Cerebellar cortex (tissue), 1 donor: Measurements from ENCODE around the gene RASAL2.
"Not testable (repeated sequence)": the region's sequence is repeated elsewhere in the genome, so short reads cannot be mapped to it uniquely, and the experiment has no call there.

Experiments used
- DNase-seq: peaks from one replicate; pipeline ENCODE4 v3.0.0-alpha.2; 2015; ENCODE audit warnings: low spot score

The RASAL2 gene

DNA sequence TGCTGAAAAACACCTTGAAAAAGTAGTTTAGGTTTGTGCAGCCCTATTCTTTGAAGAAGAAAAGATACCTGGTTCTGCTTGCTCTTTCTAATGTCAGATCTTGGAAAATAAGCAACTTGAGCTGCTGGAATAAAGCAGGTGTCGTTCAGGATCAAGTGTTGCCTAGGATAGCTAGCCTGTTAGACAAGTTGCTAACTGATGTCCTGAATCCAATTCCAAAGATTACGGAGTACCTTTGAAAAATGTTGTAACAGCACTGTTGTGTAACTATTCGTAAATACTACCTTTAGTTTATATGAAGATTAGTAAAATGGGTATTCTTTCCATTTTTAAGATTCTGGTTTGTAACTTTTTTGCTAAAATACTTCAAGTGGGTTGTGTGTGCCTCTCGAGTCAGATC lies 251.3 kb downstream of the RASAL2 start:
- no peak for DNase-seq

DNA sequence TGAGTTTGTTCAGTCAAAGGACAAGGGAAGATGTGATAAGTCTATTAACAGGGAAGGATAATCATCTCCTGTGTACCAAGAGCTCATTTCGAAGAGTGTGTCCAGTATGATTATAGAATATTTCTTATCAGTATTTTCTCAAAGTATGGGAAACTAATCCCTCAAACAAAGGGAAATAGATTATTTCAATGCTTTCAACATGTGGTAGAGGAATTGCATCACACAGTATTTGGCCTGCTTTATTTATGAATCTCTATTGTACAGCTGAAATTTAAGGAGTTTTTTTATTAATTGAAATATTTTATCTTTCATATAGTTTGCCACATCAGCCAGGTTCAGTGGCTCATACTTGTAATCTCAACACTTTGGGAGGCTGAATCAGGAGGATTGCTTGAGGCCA lies 251.9 kb downstream of the RASAL2 start:
- DNase-seq = no peak

DNA sequence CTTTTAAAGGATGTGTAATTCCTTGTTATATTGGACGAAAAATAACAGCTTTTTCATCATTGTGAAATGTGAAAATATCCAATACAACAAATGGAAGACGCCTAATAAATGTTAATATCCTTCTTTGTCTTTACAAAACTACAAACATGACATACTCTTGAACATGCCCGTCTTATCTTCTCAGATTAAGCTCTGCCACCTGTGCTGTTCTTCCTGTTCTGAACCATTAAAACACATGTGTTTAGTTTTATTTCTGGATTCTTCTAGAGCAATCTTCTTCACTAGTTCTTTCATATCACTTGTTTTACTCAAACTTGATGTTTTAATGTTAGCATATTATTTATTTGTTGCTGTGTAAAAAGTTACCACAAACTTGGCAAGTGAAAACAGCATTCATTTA lies 255.9 kb downstream of the RASAL2 start:
- no peak for DNase-seq

DNA sequence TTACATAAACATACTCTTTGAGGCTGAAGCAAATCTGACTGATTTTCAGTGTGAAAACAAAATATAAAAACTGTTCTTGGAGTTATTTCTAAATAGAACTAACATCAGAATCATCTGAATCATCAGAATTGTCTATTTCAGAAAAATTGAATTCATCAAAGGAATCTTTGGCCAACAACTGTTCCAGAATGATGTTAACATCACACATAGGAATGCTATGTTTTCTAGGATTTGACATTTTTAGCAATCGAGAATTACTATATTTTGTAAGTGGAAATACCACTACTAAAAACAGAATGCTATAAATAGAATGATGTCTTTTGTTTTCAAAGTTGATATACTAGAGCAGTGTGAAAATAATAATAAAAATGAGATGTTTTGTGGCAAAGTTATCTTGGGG lies 258.0 kb downstream of the RASAL2 start:
- not testable (repeated sequence) for DNase-seq

DNA sequence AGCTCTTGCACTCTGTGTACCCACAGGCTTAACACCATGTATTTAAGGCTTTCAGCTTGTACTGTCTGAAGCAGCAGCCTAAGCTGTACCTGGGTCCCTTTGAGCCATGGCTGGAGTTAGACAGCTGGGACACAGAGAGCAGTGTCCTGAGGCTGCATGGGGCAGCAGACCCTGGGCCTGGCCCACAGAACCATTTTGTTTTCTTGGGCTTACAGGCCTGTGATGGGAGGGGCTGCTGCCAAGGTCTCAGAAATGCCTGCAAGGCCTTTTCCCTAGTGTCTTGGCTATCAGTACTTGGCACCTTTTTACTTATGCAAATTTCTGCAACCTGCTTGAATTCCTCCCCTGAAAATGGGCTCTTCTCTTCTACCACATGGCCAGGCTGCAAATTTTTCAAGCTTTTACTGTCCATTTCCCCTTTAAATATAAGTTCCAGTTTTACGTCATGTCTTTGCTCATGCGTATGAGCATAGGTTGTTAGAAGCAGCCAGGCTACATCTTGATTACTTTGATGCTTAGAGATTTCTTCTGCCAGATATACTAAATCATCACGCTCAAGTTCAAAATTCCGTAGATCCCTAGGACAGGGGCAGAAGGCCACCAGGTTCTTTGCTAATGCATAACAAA lies 259.0 kb downstream of the RASAL2 start:
- no peak for DNase-seq

DNA sequence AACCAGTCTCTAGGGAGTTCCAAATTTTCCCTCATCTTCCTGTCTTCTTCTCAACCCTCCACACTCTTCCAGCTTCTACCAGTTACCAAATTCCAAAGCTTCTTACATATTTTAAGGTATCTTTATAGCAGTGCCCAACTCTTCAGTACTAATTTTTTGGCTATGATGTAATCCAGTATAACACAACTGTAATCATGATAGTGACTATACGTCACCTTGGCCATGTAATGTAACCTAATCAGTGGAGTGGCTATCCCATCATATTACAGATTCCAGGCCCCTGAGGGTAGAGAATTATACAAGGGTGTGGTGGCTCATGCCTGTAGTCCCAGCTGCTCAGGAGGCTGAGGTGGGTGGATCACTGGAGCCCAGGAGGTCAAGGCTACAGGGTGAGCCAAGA lies 259.6 kb downstream of the RASAL2 start:
- DNase-seq = no peak

DNA sequence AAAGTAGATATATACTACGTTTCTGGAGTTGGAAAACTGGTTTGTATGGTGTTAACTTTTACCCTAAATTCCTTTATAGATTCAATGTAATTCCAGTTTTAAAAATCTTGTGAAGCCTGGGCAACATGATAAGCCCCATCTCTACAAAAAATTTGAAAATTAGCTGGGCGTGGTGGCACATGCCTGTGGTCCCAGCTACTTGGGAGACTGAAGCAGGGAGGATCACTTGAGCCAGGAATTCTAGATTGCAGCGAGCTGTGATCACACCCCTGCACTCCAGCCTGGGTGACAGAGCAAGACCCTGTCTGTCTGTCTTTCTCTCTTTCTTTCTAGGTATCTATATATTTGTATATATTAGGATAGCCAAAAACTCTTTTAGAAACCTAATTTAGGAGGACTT lies 260.9 kb downstream of the RASAL2 start:
- no peak for DNase-seq

DNA sequence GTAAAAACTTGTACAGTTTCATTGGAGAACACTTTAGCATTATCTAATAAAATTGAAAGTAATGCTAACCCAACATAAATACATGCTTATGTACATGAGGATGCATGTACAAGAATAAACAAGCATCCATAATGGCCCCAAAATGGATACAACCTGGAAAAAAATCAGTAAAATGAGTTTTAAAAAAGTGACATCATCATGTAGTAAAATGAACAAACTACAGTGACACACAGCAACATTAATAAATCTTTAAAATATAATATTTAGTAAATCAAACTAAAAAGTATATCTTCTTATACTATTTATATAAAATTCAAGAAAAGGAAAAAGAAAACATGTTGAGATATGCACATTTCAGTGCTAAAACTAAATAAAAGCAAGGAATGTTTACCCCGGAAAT lies 262.4 kb downstream of the RASAL2 start:
- DNase-seq = no peak

DNA sequence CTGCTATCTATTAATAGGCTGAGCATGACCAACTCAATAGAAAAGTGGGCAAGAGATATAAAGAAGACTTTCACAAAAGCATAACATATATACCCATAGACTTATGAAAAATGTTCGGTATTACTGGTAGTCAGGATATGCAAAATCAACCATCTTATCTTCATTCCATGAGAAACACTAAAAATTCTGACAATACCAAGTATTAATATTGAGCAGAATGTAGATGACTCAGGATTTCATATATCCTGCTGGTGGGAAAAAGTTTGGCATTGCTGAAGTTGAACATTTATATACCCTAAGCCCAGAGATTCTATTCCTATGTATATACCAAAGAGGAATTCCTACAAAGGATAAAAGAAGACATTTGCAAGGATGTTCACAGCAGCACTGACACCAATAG lies 264.6 kb downstream of the RASAL2 start:
- no peak for DNase-seq

DNA sequence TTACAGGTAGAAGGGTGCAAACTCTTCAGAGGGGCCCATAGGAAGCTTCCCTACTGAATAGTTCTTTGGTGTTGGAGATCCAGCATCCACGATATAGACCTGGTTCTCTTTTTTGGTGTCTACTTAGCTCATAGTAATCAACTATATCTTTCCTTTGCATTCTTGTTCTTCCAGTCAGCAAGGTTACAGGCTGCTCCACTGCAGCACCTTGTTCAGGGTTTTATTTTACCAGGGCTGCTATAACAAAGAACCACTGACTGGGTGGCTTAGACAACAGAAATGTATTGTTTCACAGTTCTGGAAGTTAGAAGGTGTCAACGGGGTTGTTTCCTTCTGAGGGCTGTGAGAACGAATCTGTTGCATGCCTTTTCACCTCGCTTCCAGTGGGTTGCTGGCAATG lies 266.5 kb downstream of the RASAL2 start:
- DNase-seq = no peak

DNA sequence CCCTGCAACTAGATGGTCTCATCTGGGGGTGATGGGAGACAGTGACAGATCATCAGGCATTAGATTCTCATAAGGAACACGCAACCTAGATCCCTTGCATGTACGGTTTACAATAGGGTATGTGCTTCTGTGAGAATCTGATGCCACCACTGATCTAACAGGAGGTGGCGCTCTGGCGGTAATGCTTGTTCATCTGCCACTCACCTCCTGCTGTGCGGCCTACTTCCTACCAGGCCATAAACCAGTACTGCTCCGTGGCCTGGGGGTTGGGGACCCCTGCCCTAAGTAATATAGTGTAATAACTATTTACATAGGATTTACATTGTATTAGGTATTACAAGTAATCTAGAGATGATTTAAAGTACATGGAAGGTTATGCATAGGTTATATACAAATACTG lies 267.9 kb downstream of the RASAL2 start:
- no peak for DNase-seq

DNA sequence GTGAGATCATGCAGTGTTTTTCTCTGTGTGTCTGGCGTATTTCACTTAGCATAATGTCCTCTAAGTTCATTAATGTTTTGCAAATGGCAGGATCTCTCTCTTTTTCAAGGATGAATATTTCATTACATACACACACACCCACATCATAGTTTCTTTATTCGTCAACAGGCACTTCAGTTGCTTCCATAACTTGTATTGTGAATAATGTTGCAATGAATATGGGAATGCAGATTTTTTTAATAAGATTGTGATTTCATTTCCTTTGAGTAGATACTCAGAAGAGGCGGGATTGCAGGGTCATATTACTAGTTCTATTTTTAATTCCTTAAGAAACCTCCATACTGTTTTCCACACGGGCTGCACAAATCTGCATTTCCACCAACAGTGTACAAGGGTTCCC lies 268.8 kb downstream of the RASAL2 start:
- DNase-seq = no peak

DNA sequence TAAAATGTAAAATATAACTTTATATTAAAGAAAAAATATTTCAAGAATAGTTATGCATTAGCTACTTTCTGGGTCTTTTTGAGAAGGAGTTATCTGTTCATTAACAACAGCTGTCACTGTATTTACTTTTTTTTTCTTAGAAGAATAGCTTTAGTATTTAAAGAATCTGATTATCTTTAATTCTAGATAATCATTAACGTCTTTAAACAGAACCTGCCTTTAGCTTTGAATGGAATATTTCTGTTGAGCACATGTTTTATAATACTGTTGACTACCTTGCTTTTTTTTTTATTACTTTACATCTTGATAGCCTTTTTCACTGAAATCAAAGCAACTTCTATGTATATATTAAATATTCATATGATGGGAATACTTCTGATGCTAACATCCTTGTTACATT lies 270.9 kb downstream of the RASAL2 start:
- DNase-seq = no peak

DNA sequence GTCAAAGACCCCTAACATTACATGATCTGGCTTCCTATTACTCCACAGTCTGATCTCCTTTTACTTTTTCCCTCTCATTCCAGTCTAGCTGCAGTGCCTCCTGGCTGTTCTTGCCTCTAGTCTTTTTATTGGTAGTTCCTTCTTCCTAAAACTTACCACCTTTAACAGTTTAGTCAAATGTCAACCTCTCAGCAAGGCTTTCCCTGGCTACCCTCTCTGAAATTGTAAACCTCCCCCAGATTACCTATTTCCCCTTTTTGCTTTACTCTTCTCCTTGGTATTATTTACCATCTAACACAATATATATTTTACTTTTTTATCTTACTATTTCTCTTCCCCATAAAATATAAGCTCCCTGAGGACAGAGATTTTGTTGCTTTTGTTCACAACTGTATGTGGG lies 273.2 kb downstream of the RASAL2 start:
- no peak for DNase-seq

DNA sequence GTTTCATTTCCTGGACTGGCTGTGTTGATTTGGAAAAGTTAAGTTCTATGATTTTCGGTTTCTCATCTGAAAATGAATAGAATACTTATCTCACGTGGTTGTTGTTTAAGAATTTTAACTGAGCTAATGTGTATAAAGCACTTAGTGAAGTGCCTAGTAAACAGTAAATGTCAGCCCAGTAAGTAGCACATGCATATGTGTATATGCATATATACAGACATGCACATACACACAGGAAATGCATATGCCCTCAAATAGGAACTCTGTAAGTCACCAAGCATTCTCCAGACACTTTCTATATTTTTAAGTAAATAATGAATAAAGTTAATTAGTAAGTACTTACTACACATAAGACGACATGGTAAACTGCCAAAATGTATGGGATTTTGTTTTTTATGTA lies 274.3 kb downstream of the RASAL2 start:
- DNase-seq = no peak

DNA sequence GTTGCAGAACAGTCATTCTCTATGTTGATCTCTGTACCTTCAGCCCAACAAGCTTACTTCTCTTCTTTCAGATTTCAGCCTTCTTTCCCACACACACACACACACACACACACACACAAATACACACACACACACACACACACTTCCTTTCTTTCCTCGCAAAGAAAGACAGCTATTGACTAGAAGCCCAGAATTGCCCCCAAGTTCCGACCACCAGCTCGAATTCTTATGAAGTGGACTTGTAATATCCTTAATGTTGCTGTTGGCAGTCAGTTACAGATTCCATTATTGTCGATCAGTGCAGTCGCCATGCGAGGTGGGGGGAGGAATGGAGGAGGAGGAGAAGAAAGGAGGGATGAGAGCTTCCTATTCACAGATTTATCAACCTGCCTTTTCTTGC lies 277.3 kb downstream of the RASAL2 start:
- DNase-seq = peak; percentile 50

DNA sequence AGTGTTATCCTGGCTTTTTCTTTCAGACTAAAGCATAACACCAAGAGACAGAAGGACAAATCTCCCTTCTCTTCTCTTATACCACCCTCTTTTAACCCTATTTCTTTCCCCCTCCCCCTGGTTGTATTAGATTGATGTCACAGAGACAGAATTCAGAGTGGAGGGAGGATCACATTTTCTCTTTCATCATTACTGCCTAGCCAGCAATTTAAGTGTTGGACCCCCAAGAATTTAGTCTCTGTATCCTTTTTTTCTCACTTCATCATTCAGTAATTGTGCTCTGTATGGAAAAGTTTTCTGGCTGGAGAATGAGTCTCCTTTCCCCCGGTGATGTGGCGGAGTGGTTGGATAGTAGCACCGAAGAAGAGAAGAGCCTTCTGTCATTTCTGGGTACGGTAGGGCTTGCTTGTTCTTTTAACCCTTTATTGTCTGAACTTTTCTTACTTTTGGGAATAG lies 278.1 kb downstream of the RASAL2 start:
- DNase-seq = peak; percentile 31

DNA sequence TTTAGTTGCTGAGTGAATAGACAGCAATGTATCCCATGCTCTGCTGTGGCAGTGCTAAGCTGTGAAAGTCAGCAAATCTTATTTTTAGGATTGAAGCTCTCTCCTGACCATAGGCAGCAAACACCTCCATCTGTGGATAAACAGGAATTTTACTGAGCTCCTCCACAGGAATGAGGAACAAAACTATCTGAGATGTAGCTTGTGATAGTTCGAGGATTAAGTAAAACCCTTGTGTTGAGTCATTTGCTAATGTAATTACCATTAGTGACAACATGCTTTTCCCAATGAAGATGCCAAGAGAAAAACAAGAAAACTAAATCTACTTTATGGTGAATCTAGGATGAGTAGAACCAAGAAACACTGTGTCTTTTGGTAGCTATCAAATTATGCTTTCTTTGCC lies 280.1 kb downstream of the RASAL2 start:
- DNase-seq = no peak

DNA sequence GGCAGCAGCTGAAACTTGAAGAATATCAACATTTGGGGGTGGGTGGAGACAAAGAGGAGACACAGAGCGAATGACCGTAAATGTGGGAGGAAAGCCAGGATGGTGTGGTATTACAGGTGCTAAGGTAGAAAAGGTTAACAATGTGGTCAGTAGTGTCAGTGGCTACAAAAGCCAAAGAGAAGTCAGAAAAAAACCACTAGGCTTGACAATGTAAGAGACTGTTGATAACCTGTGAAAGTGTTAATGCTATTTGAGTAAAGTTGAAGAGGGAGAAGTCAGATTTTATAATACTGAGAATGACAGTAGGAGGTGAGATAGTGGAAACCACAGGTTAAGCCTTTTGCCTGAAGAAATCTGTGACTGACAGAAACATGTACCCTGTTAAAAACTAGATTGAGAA lies 282.1 kb downstream of the RASAL2 start:
- DNase-seq = no peak

DNA sequence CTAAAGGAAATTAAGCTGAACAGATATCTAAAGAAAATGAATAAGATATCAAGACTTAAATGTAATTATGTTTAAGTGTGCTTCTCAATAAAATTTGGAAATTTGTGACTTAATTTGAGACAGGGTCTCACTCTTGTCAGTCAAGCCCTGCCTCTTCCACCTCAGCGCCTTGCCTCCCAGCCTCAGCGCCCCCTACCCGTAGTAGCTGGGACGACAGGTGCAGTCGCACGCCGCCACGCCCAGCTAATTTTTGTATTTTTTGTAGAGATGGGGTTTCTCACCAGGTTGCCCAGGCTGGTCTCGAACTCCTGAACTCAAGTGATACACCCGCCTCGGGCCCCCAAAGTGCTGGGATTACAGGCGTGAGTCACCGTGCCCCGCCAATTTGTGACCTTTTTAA lies 285.9 kb downstream of the RASAL2 start:
- DNase-seq = no peak

DNA sequence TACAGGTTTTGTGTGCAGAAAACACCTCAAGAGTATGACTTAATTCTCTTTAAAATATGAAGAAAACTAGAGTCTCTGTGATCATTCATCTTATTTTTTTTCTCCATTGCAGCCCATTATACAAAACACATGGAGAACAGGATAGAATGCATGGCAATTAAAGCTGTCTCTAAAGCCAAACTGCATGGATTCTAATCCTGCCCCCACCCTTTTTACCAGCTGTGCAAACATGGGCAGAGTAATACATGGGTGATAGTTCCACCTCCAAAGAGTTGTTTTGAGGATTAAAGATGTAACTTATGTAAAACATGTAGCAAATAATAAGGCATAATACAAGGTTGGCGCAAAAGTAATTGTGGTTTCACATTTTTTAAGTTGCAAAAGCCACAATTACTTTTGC lies 288.5 kb downstream of the RASAL2 start:
- DNase-seq = no peak

DNA sequence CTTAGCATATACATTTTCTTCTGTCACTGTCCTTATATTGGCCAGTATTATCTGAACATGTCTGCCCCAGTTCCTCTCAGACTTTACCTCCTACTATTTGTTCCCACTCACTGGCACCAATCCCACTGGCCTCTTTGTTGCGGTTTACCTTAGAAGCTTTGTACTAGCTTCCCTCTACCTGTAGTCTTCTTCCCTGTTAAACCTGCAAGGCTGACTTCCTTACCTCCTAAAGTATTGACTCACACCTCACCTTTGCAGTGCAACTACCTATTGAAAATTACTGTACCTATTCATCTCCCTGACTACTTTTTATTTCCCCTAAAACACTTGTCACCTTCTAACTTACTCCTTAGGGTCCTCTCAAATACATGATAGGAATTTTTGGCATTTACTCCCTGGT lies 291.8 kb downstream of the RASAL2 start:
- no peak for DNase-seq

DNA sequence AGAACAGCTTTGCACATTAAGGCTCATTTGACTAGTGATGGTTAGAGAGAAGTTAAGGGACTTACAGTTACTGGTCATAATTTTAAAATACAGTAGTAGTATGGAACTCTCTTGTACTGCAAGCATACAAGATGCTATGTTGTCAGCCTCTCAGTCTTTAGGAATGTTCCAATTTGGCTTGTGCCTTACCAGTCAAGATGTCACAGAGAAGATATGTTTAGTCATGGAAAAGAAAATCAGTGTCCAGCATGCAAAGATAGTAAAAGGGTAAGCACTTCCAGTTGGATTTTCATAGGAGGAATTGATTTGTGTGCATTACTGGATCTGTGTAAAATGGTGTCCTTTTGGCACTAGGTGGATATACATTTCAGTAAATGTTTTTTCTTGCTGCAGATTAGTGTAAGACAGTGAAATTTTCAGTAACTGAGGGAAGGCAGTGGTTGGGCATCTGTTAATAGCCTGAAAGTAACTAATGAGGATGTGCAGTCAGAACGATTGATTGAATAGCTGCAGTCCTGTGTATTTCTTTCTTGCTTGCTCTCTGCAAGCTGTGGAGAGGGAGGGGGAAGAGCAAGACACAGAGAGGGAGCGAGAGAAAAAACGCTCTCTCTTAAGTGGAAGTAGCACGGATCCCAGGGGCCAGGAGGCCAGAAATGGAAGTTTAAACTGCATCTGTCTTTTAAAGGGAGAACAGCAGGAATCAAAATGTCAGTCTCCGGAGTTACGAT lies 294.7 kb downstream of the RASAL2 start:
- DNase-seq = no peak

DNA sequence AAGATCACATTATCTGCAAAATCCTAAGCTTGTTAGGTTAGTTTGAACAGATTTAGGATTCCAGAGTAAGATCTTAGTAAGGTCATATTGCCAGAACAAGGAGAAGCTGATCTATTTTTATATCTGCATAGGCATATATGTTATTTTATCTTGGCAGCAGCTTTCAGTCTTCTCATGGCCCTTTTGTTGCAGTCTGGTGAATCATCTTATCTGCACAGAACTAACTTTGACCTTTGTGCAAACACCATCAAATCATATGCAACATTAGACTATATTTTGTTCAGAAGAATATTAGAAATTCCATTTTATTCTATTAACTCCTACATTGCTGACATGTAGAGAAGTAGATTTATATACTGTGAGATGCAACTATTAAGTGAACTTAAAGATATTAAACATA lies 295.5 kb downstream of the RASAL2 start:
- DNase-seq = no peak
